ENCODE measurements around the gene DMRTC2.
"Not testable (repeated sequence)": the region's sequence is repeated elsewhere in the genome, so short reads cannot be mapped to it uniquely, and the experiment has no call there.

Gene DMRTC2

GRCh38 chr19:41869374-41869955 is 24.6 kb downstream of the DMRTC2 start:
- DNase-seq (ENCODE audit: low read depth in 4 of 4, low spot score in 1 of 4) = no peak

- no peak for DNase-seq (ENCODE audit: low read depth in 4 of 4, low spot score in 1 of 4)
These were observed 25.6 kb downstream of the DMRTC2 start for GRCh38 chr19:41870401-41870873.

GRCh38 chr19:41871573-41872383 is 26.9 kb downstream of the DMRTC2 start:
- DNase-seq (ENCODE audit: low read depth in 4 of 4, low spot score in 1 of 4) = peak in 1 of 4 experiments; percentile 54

- no peak for DNase-seq (ENCODE audit: low read depth in 4 of 4, low spot score in 1 of 4)
These were observed 27.5 kb downstream of the DMRTC2 start for GRCh38 chr19:41872384-41872774.

GRCh38 chr19:41872775-41873647 is 28.2 kb downstream of the DMRTC2 start:
- DNase-seq (ENCODE audit: low read depth in 4 of 4, low spot score in 1 of 4) = peak in 3 of 4 experiments; percentile 50 to 64 (median 59)

GRCh38 chr19:41875973-41876372 is 31.1 kb downstream of the DMRTC2 start:
- not testable (repeated sequence) for DNase-seq (ENCODE audit: low read depth in 4 of 4, low spot score in 1 of 4)

GRCh38 chr19:41876847-41877832 is 32.3 kb downstream of the DMRTC2 start, which contains the start of gene CD79A:
Gene CD79A (plus strand): TSS chr19:41877279. CDS start chr19:41877305, 26 bp downstream.
- DNase-seq (ENCODE audit: low read depth in 4 of 4, low spot score in 1 of 4) = no peak

GRCh38 chr19:41877916-41878905 is 33.4 kb downstream of the DMRTC2 start:
- DNase-seq (ENCODE audit: low read depth in 4 of 4, low spot score in 1 of 4) = no peak

GRCh38 chr19:41879080-41879479 is 34.2 kb downstream of the DMRTC2 start:
- no peak for DNase-seq (ENCODE audit: low read depth in 4 of 4, low spot score in 1 of 4)

- DNase-seq (ENCODE audit: low read depth in 4 of 4, low spot score in 1 of 4) = no peak
These were observed 35.0 kb downstream of the DMRTC2 start for GRCh38 chr19:41879670-41880328.

GRCh38 chr19:41880329-41880708 is 35.5 kb downstream of the DMRTC2 start:
- DNase-seq (ENCODE audit: low read depth in 4 of 4, low spot score in 1 of 4) = no peak

GRCh38 chr19:41882568-41883462 is 38.0 kb downstream of the DMRTC2 start, which contains the start of gene ARHGEF1:
Gene ARHGEF1 (plus strand): TSS chr19:41883184. CDS start chr19:41888083, 4,899 bp downstream.
- peak in 1 of 4 experiments; percentile 47 for DNase-seq (ENCODE audit: low read depth in 4 of 4, low spot score in 1 of 4)

GRCh38 chr19:41883463-41883820 is 38.6 kb downstream of the DMRTC2 start:
- no peak for DNase-seq (ENCODE audit: low read depth in 4 of 4, low spot score in 1 of 4)

- peak; percentile 68 to 89 (median 76) for DNase-seq (ENCODE audit: low read depth in 4 of 4, low spot score in 1 of 4)
These were observed 39.2 kb downstream of the DMRTC2 start for GRCh38 chr19:41883821-41884733.

- peak in 1 of 4 experiments; percentile 59 for DNase-seq (ENCODE audit: low read depth in 4 of 4, low spot score in 1 of 4)
These were observed 42.2 kb downstream of the DMRTC2 start for GRCh38 chr19:41886761-41887710.
